Medulla oblongata (tissue), 1 donor: ENCODE results near the gene SNX25.

ENCODE experiments used
- DNase-seq: peaks from one replicate; pipeline ENCODE4 v3.0.0-alpha.2; 2015; ENCODE audit errors: extremely low spot score

The SNX25 gene

GRCh38 chr4:185379326-185380295 is 170.2 kb downstream of the SNX25 start:
- no peak for DNase-seq

DNA sequence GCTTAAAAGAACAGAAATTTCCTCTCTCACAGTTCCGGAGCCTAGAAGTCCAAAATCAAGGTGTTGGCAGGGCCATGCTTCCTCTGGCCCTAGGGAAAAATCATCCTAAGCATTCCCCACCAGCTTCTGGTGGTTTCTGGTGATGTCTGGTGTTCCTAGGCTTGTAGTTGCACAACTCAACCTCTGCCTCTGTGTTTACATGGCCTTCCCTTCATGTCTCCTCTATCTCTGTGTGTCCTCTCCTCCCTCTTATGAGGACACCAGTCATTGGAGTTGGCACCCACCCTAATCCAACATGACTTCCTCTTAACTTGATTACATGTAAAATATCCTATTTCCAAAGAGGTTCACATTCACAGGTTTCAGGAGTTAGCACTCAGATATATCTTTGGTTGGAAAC is 170.9 kb downstream of the SNX25 start:
- DNase-seq: no peak

- no peak for DNase-seq
These were observed 172.1 kb downstream of the SNX25 start for GRCh38 chr4:185381288-185382196.

DNA sequence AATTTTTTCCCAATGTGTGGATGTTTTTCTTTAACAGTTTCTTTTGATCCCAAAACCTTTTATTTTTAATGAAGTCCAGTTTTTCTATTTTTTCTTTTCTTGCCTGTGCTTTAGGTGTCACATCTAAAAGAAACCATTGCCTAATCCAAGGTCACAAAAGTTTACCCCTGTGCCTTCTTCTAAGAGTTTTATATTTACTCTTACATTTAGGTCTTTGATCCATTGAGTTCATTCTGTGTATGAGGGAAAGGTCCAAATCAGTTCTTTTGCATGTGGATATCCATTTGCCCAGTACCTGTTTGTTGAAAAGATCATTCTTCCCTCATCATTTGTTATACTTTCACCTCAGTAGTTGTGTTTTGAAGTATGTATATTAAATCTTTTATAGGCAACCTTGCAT is 173.4 kb downstream of the SNX25 start:
- no peak for DNase-seq

DNA sequence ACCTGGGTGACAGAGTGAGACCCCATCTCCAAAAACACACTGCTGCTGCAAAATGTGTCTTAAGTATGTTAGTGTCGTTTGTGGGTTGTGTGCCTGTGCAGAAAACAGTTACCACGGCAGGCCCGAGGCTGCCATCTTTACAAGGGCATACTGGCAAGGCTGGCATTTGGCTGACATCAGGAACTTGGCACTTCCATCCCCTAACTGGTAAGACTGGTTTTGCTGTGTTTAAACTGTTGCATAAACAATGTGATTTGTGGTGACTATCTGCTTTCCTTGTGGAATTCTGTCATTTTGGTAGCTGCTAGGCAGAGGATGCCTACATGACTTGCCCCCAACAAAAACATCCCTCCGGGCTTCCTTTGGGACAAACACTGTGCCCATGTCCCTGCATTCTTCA is 174.1 kb downstream of the SNX25 start:
- DNase-seq: no peak

DNA sequence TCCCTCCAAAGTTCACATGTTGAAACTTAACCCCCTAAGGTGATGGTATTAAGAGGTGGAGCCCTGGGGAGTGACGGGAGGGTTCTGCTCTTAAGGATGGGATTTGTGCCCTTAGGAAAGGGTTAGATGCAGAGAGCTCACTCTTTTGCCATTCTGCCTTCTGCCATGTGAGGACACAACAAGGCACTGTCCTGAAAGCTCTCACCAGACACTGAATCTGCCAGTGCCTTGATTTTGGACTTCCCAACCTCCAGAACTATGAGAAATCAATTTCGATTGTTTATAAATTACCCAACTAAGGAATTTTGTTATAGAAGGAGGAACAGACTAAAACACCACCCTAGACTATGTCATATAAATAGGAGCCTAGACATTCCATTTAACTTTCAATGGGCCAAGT is 174.7 kb downstream of the SNX25 start:
- DNase-seq: no peak

DNA sequence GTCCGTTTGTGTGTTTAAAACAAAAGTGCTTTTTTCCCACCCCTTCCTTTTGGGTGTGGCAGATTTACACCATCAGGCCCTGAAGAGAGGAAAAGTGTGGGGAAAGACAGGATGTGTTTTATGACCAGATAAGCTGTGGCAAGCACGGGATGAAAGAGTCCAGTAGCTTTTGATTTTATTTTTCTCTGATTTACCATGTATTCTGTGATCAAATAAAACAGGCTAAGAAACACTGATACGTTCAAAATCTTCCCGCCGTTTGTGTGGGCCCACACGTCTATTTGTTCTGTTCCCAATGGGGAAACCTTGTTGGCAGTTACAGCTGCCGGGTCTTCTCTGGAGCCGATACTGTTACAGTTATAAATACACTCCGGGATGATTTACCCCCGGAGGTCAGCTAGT is 175.5 kb downstream of the SNX25 start:
- no peak for DNase-seq

- DNase-seq: no peak
These were observed 178.6 kb downstream of the SNX25 start for GRCh38 chr4:185387957-185388356.

- no peak for DNase-seq
These were observed 181.5 kb downstream of the SNX25 start for GRCh38 chr4:185390941-185391340.

DNA sequence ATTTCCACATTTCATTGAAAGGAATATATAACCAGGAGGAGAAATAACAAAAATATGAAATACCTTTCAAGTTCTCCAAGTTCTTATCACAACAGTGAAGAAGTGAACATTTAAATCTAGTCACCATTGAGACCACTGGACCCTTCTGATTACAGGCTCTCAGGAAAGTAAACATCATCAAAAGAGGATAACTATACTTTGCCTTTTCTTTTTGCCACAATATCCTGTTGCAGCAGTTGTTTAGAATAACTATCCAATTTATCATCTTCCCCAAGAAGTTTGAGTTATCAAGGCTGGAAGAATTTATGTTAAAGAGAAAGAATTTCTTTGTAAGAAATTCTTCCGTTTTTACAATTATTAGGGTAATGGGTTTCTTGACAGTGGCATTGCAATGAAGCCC is 182.8 kb downstream of the SNX25 start:
- DNase-seq: no peak

DNA sequence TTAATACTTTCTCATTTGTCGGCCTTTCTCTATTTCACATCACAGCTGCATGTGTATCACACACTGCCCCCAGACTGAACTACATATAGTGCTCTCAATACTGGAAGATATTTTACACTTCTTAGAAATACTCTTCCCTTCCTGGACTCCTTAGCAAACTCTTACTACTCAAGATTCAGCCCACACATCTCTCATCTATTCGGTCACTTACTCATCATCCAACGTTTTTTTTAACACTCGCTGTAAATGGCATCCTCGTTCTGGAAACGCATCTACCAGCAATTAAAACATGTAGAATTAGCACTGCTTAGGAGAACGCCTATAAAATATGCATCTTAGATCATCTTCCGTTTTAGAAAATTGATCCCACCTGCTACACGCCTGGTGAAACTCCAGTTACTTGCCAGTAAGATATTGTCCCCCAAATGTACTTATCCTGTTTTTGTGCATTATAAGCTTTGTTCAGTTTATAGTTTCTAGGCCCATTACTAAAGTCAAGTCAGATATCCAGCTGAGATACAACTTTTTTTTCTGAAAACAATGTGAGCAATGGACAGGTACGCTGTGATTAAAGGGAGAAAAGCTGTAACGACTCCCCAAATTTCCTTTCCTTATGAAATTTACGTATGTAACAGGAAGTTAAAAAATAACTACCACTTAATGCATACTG is 185.3 kb downstream of the SNX25 start:
- peak; percentile 57 for DNase-seq

DNA sequence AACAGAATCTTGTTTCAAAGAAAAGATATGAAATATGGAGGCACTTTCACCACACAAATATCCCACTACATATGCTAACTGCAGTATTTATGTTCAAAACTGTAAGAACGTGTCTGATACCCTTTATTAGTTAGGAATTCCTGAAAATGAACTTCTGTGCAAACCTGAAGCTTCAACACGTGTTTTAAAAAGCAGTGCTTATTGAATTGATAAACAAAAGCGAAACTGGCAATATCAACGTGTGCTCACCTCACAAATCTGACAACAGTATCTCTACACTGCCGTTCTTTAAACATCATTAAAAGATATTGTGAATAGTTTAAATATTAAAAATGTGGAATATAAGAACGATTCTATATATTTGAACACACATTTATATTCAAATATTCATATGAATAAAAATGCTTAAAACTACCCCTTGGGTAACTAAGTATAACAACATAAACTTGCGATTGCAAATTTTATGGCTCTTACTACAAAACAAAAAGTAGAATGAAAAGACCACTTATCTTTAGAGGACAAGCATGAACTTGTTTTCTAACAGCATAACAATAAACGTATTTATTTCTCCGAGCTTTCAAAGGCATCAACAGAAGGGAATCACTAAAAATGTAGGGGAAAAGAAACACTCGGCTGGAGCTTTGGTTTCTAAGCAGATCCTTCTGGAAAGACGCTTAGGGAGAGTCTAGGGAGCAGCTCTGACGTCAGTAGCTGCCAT is 186.0 kb downstream of the SNX25 start, which contains the start of gene LRP2BP:
Gene LRP2BP (minus strand): TSS at position 687 of the 718 bp plus-strand sequence. CDS start 17,738 bp downstream, outside the sequence.
- peak; percentile 98 for DNase-seq

GRCh38 chr4:185395956-185396723 is 186.7 kb downstream of the SNX25 start:
- peak; percentile 99 for DNase-seq

GRCh38 chr4:185396724-185397385 is 187.5 kb downstream of the SNX25 start, which contains the start of gene ANKRD37:
Gene ANKRD37 (plus strand): TSS chr4:185396841. CDS start chr4:185396924, 83 bp downstream.
- peak; percentile 47 for DNase-seq

GRCh38 chr4:185398618-185399017 is 189.2 kb downstream of the SNX25 start:
- DNase-seq: peak; percentile 27

DNA sequence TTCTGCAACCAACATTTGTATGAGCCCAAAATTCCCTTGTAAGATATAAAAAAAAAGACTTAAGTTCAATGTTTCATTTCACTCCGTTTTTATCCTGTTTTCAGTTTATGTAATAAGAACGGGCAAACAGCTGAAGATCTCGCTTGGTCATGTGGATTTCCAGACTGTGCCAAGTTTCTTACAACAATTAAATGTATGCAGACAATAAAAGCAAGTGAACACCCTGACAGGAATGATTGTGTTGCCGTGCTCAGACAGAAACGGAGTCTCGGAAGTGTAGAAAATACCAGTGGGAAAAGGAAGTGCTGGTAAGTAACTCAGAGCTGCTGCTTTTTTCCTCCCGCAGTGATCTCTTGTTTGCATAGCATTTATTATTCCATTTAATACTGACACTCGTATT is 190.1 kb downstream of the SNX25 start:
- peak; percentile 43 for DNase-seq

GRCh38 chr4:185404031-185404430 is 194.6 kb downstream of the SNX25 start:
- DNase-seq: no peak

- no peak for DNase-seq
These were observed 196.1 kb downstream of the SNX25 start for GRCh38 chr4:185405296-185405999.

DNA sequence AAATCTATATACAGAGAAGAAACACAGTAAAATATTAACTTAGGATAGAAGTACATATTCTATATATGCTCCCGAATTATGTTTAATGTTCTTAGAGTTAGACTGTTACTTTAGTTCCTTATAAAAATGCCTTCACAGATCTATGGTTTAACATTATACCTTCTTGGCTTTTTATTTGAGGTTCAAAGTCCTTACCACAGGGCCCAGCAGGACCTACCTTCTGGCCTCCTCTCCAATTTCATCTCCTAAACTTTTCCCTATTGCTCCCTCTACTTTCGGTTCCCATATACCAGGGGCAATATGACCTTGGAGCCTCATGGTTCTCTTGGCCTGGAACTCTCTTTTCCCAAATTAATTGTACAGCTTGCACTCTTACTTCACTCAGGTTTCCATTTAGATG is 199.0 kb downstream of the SNX25 start:
- no peak for DNase-seq
